OCI-LY3 (cell line): ENCODE results near the gene TMEM140.
A peak's percentile ranks its signal among the peaks of the same experiment; 100 is the strongest.

Source experiments
- H2AFZ ChIP-seq: fragments of 200-600, 300-600 bp; shearing (Covaris generic); 2 replicates; pipeline ENCODE4 v1.6.0; 2014; ENCODE audit warnings: antibody characterized with exemption, low read depth, low read length
- H3K27ac ChIP-seq: fragments of 200-600, 300-600 bp; sonication (generic); 2 replicates; pipeline ENCODE4 v1.5.1; 2014; ENCODE audit warnings: mild to moderate bottlenecking, low read length, moderate library complexity, mixed read lengths
- H3K27me3 ChIP-seq: fragments of 200-600, 300-600 bp; sonication (generic); 2 replicates; pipeline ENCODE4 v1.6.1; 2014; ENCODE audit warnings: low read depth, low read length, mixed read lengths
- H3K36me3 ChIP-seq: fragments of 200-600, 300-600 bp; sonication (generic); replicated peaks from 2 replicates; pipeline ENCODE3; 2014; ENCODE audit warnings: low read depth, low read length, mixed read lengths
- H3K4me1 ChIP-seq: fragments of 300-600, 200-600 bp; sonication (generic); 2 replicates; pipeline ENCODE4 v1.6.1; 2014; ENCODE audit warnings: low read length, mixed read lengths
- H3K4me2 ChIP-seq: fragments of 200-600, 300-600 bp; sonication (generic); 2 replicates; pipeline ENCODE4 v1.6.1; 2014; ENCODE audit warnings: low read length, mixed read lengths
- H3K4me3 ChIP-seq: fragments of 300-600, 200-600 bp; sonication (generic); 2 replicates; pipeline ENCODE4 v1.5.1; 2014; ENCODE audit warnings: antibody characterized with exemption, mild to moderate bottlenecking, low read length, moderate library complexity
- H3K79me2 ChIP-seq: fragments of 300-600, 200-600 bp; shearing (Covaris generic); 2 replicates; pipeline ENCODE4 v1.6.1; 2014; ENCODE audit warnings: mild to moderate bottlenecking, low read length, mixed read lengths
- H3K9ac ChIP-seq: fragments of 300-600, 200-600 bp; shearing (Covaris generic); 2 replicates; pipeline ENCODE4 v1.6.0; 2014; ENCODE audit warnings: mild to moderate bottlenecking, low read length, moderate library complexity
- H3K9me3 ChIP-seq: fragments of 200-600, 300-600 bp; shearing (Covaris generic); 2 replicates; pipeline ENCODE4 v1.6.1; 2014; ENCODE audit warnings: low read length, mixed read lengths; ENCODE audit not compliant: insufficient read depth
- H4K20me1 ChIP-seq: fragments of 200-600, 300-600 bp; sonication (generic); 2 replicates; pipeline ENCODE4 v1.6.1; 2016; ENCODE audit warnings: low read length, mixed read lengths; ENCODE audit not compliant: insufficient read depth
- CTCF ChIP-seq: fragments of 200-600, 300-600 bp; sonication (generic); IDR thresholded peaks from 2 replicates; pipeline ENCODE4 v1.5.1; 2014; ENCODE audit warnings: antibody characterized with exemption, low read length, low read depth
- EZH2phosphoT487 ChIP-seq: fragments of 200-600 bp; shearing (Covaris generic); IDR thresholded peaks from 2 replicates; pipeline ENCODE4 v1.6.1; 2018; ENCODE audit warnings: antibody characterized with exemption, mixed run types, low read depth

TMEM140 gene

GRCh38 chr7:135147899-135148721 lies at the start of gene TMEM140:
TSS of gene TMEM140 (plus strand) at chr7:135148072. CDS start at chr7:135164442, 16,370 bp downstream.
- TF ChIP-seq EZH2phosphoT487: no peak
- peak; percentile 9; the same call in 1 of the 2 replicates for TF ChIP-seq CTCF
- Histone ChIP-seq H3K27me3 (0 out of 2 replicates have a peak, but pooled peaks cover under 1% of the 10 kb centered on the region), H3K79me2 (no peaks in the 10 kb centered on the region), H3K27ac (no peak within 1 kb of the TSS), H2AFZ (peak within 1 kb of the TSS; percentile 22), H3K4me3 (peak within 1 kb of the TSS; percentile 74), H3K36me3 (no peaks in the 10 kb centered on the region), H4K20me1 (no peaks in the 10 kb centered on the region), H3K4me2 (peak within 1 kb of the TSS; percentile 68), H3K9me3 (no peaks in the 10 kb centered on the region), H3K4me1 (peaks cover 52% of the 10 kb centered on the region), H3K9ac (peak within 1 kb of the TSS; percentile 12)

GRCh38 chr7:135098391-135098790 lies 49.5 kb upstream of the TMEM140 start:
- Histone ChIP-seq H3K4me3 (no peak overlapping the region), H2AFZ (no peak overlapping the region)
- TF ChIP-seq CTCF: no peak

GRCh38 chr7:135100856-135101255 lies 47.0 kb upstream of the TMEM140 start:
- Histone ChIP-seq H3K79me2 (no peaks in the 10 kb centered on the region), H3K9ac (no peak overlapping the region), H2AFZ (no peak overlapping the region), H3K36me3 (no peaks in the 10 kb centered on the region), H3K27ac (no peak overlapping the region), H3K4me3 (no peak overlapping the region), H4K20me1 (no peaks in the 10 kb centered on the region), H3K27me3 (peaks cover 36% of the 10 kb centered on the region), H3K4me2 (no peak overlapping the region), H3K9me3 (no peaks in the 10 kb centered on the region), H3K4me1 (no peaks in the 10 kb centered on the region)
- no peak for TF ChIP-seq EZH2phosphoT487
- no peak for TF ChIP-seq CTCF

More at GRCh38 chr7:135098391-135098790, 49.5 kb upstream of the TMEM140 start:
- peaks cover 26% of the 10 kb centered on the region; the same call in 1 of the 2 replicates for H3K27me3 ChIP-seq
- no peaks in the 10 kb centered on the region for H3K4me1 ChIP-seq
- no peaks in the 10 kb centered on the region for H3K9me3 ChIP-seq
- no peak overlapping the region for H3K27ac ChIP-seq
- no peak overlapping the region for H3K9ac ChIP-seq
- no peaks in the 10 kb centered on the region for H3K36me3 ChIP-seq
- H3K79me2 ChIP-seq: no peaks in the 10 kb centered on the region
- no peak overlapping the region for H3K4me2 ChIP-seq
- no peaks in the 10 kb centered on the region for H4K20me1 ChIP-seq

- H3K4me3 ChIP-seq: no peak overlapping the region
These were observed 45.5 kb upstream of the TMEM140 start for GRCh38 chr7:135102372-135102771.

More at GRCh38 chr7:135102372-135102771, 45.5 kb upstream of the TMEM140 start:
- H3K79me2 ChIP-seq: no peaks in the 10 kb centered on the region
- H3K4me2 ChIP-seq: no peak overlapping the region
- no peaks in the 10 kb centered on the region for H3K36me3 ChIP-seq
- peaks cover 34% of the 10 kb centered on the region for H3K27me3 ChIP-seq
- H2AFZ ChIP-seq: no peak overlapping the region
- H3K27ac ChIP-seq: no peak overlapping the region
- no peaks in the 10 kb centered on the region for H3K4me1 ChIP-seq
- TF ChIP-seq CTCF (no peak), EZH2phosphoT487 (no peak)
- H4K20me1 ChIP-seq: no peaks in the 10 kb centered on the region
- H3K9ac ChIP-seq: no peak overlapping the region
- no peaks in the 10 kb centered on the region for H3K9me3 ChIP-seq
